Esophagus squamous epithelium (tissue), 4 donors: Measurements from ENCODE around the gene SEMA4D.

ENCODE experiments used
- POLR2A ChIP-seq, 4 donors: fragments of 450-650 bp; IDR thresholded peaks; one replicate each; pipeline ENCODE4 v1.6.1; 2017; ENCODE audit warnings: antibody characterized with exemption in 4 of 4, mild to moderate bottlenecking in 4 of 4, moderate library complexity in 3 of 4
- TF ChIP-seq, protein P1 (sequence below), 6 experiments: fragments of 450-650 bp in 4 of 6; fragments of 200-600 bp in 2 of 6; sonication (generic) in 2 of 6; IDR thresholded peaks; one replicate each; pipeline ENCODE4 v1.5.1; 2016 to 2019; ENCODE audit warnings: antibody characterized with exemption in 6 of 6, mild to moderate bottlenecking in 4 of 6, moderate library complexity in 4 of 6

DNA sequence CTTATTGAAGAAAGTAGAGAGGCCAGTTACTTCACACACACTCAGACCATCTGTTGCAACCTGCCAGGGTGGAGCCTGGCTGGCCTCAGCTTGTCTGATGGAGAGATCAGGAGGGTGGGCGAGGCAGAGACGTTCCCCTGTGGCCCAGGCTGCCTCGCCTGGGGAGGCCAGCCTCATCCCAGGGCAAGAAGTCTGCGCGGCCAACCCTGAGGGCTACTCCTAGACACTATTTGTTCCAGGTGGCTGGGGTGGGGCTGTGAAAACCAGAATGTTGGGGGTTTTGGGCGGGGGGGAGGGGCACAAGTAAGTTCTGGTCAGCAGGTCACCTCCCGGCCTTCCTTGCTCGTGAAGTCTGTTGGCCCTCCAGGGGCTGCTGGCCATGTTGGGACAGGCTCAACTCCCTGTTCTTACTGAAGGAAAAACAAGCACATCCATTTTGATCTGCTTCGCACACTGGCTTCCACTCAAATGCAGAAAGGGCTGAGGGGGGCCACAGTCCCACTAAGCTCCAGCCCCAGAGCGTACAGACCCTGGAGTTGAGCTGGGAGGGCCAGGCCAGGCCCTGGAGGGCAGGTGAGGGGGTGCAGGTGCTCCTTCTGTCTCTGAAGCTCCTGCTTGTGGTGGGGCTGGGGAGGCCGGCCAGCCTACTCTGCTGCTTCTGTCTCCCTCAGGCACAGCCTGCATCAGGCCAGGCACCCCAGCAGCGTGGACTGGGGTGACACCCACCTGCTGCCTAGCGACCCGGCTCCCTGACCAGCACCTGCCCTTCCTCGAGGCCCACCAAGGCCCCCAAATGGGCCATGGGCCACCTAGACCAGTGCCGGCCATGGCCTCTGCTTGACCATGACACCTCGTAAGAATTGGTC, 133.0 kb downstream of the SEMA4D start:
- TF ChIP-seq, protein P1, sequence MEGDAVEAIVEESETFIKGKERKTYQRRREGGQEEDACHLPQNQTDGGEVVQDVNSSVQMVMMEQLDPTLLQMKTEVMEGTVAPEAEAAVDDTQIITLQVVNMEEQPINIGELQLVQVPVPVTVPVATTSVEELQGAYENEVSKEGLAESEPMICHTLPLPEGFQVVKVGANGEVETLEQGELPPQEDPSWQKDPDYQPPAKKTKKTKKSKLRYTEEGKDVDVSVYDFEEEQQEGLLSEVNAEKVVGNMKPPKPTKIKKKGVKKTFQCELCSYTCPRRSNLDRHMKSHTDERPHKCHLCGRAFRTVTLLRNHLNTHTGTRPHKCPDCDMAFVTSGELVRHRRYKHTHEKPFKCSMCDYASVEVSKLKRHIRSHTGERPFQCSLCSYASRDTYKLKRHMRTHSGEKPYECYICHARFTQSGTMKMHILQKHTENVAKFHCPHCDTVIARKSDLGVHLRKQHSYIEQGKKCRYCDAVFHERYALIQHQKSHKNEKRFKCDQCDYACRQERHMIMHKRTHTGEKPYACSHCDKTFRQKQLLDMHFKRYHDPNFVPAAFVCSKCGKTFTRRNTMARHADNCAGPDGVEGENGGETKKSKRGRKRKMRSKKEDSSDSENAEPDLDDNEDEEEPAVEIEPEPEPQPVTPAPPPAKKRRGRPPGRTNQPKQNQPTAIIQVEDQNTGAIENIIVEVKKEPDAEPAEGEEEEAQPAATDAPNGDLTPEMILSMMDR (IDR thresholded peaks at IDR 0.05) = no peak
- no peak for TF ChIP-seq POLR2A (IDR thresholded peaks at IDR 0.05)
